CD14-positive monocyte (primary cell): ENCODE measurements around the gene PPT1. TPM values are rescaled to one million over a fixed set of nuclear protein-coding genes. Genes with fewer than 3 reads are reported as not detected.

ENCODE experiments used
- DNase-seq, 3 donors: peaks; one replicate each; pipeline ENCODE4 v3.0.0-alpha.2; 2011 to 2022
- H2AFZ ChIP-seq: 2 replicates; pipeline ENCODE4 v1.6.0; 2012; ENCODE audit warnings: mild to moderate bottlenecking, low read depth, low read length, inconsistent platforms; ENCODE audit not compliant: insufficient read depth, poor library complexity, severe bottlenecking
- H3K27ac ChIP-seq, 2 donors: 1 replicate in 1 of 2; 2 replicates in 1 of 2; pipeline ENCODE4 v1.5.1; 2012 to 2013; ENCODE audit warnings: low read length in 2 of 2, control low read depth in 1 of 2, inconsistent platforms in 1 of 2, low read depth in 1 of 2, mild to moderate bottlenecking in 1 of 2
- H3K27me3 ChIP-seq, 2 donors: one replicate each; pipeline versions ENCODE4 v1.6.0 to v1.6.1; 2011 to 2013; ENCODE audit warnings: low read length in 2 of 2; ENCODE audit not compliant: control insufficient read depth in 2 of 2, insufficient read depth in 2 of 2
- H3K36me3 ChIP-seq, 2 donors: replicated peaks in 1 of 2; 1 replicate in 1 of 2; 2 replicates in 1 of 2; pipeline versions ENCODE4 v1.5.1 to v1.6.1; 2012 to 2013; ENCODE audit warnings: low read length in 2 of 2, control low read depth in 1 of 2, inconsistent platforms in 1 of 2, mild to moderate bottlenecking in 1 of 2; ENCODE audit not compliant: insufficient read depth in 2 of 2, control insufficient read depth in 1 of 2
- H3K4me1 ChIP-seq, 2 donors: 1 replicate in 1 of 2; 2 replicates in 1 of 2; pipeline versions ENCODE4 v1.5.1 to v1.6.1; 2012 to 2013; ENCODE audit warnings: low read length in 2 of 2, control low read depth in 1 of 2, inconsistent platforms in 1 of 2, mild to moderate bottlenecking in 1 of 2, moderate library complexity in 1 of 2; ENCODE audit not compliant: insufficient read depth in 2 of 2, control insufficient read depth in 1 of 2
- H3K4me2 ChIP-seq: replicated peaks from 2 replicates; pipeline ENCODE3; 2012; ENCODE audit warnings: low read length, moderate library complexity, mild to moderate bottlenecking; ENCODE audit not compliant: poor library complexity, severe bottlenecking; ENCODE audit errors: extremely low read depth
- H3K4me3 ChIP-seq, 3 experiments: fragments of 200-600 bp in 1 of 3; sonication (generic) in 1 of 3; replicated peaks in 1 of 3; 1 replicate in 2 of 3; 2 replicates in 1 of 3; pipeline ENCODE4 v1.5.1; 2011 to 2013; ENCODE audit warnings: low read length in 3 of 3, mild to moderate bottlenecking in 3 of 3, control low read depth in 2 of 3, low read depth in 2 of 3, inconsistent platforms in 1 of 3, moderate library complexity in 1 of 3
- H3K79me2 ChIP-seq: 2 replicates; pipeline ENCODE4 v1.6.0; 2012; ENCODE audit warnings: mild to moderate bottlenecking, control low read depth, inconsistent platforms, low read length, moderate library complexity; ENCODE audit not compliant: insufficient read depth
- H3K9ac ChIP-seq: 2 replicates; pipeline ENCODE4 v1.6.0; 2017; ENCODE audit warnings: low read length, mild to moderate bottlenecking; ENCODE audit not compliant: insufficient read depth, poor library complexity, severe bottlenecking
- H3K9me3 ChIP-seq, 2 donors: replicated peaks in 1 of 2; 1 replicate in 1 of 2; 2 replicates in 1 of 2; pipeline versions ENCODE4 v1.5.1 to v1.6.1; 2012 to 2013; ENCODE audit warnings: low read length in 2 of 2, control low read depth in 1 of 2; ENCODE audit not compliant: control insufficient read depth in 1 of 2, insufficient read depth in 1 of 2
- H4K20me1 ChIP-seq: 2 replicates; pipeline ENCODE4 v1.6.0; 2012; ENCODE audit warnings: mild to moderate bottlenecking, low read length, control low read depth, moderate library complexity; ENCODE audit not compliant: insufficient read depth
- H3K27ac Mint-ChIP-seq, 7 donors: one replicate each; pipeline ENCODE4 v1.8.0; 2020; ENCODE audit warnings: mild to moderate bottlenecking in 7 of 7, mixed read lengths in 7 of 7, moderate library complexity in 6 of 7, inconsistent platforms in 2 of 7
- H3K27me3 Mint-ChIP-seq, 3 donors: one replicate each; pipeline ENCODE4 v1.8.0; 2021 to 2022; ENCODE audit warnings: low read depth in 3 of 3, mild to moderate bottlenecking in 3 of 3, mixed read lengths in 3 of 3, moderate library complexity in 3 of 3, inconsistent platforms in 1 of 3
- H3K36me3 Mint-ChIP-seq, 2 donors: one replicate each; pipeline ENCODE4 v1.8.0; 2020; ENCODE audit warnings: mixed read lengths in 2 of 2, inconsistent platforms in 1 of 2, mild to moderate bottlenecking in 1 of 2
- H3K4me1 Mint-ChIP-seq: one replicate; pipeline ENCODE4 v1.8.0; 2020; ENCODE audit warnings: mild to moderate bottlenecking, mixed read lengths
- H3K4me3 Mint-ChIP-seq, 2 donors: one replicate each; pipeline ENCODE4 v1.8.0; 2020; ENCODE audit warnings: mild to moderate bottlenecking in 2 of 2, mixed read lengths in 2 of 2, moderate library complexity in 1 of 2
- H3K9me3 Mint-ChIP-seq, 7 donors: one replicate each; pipeline ENCODE4 v1.8.0; 2020 to 2022; ENCODE audit warnings: mixed read lengths in 7 of 7, mild to moderate bottlenecking in 6 of 7, moderate library complexity in 6 of 7, inconsistent platforms in 2 of 7
- CTCF ChIP-seq: fragments of 200-600 bp; IDR thresholded peaks from one replicate; pipeline ENCODE4 v1.8.0; 2022; ENCODE audit warnings: antibody characterized with exemption, mild to moderate bottlenecking
- WGBS: methylation state at CpG from one replicate; pipeline ENCODE4 v1.1.5; 2013; ENCODE audit warnings: missing lambda C conversion rate; ENCODE audit not compliant: insufficient coverage; 5-methylcytosine and 5-hydroxymethylcytosine counted together
- intact Hi-C, 2 donors: fragments of 100-400 bp; cut with micrococcal nuclease; formaldehyde crosslinking; loops; one replicate each; pipeline versions ENCODE4 v1.15.0 to v1.15.1; 2023
- polyA plus RNA-seq, 3 donors: library from polyadenylated mRNA; depleted of rRNA in 1 of 3; unstranded in 2 of 3; stranded (reverse) in 1 of 3; fragments of 300-500 nt in 2 of 3; fragments of >200 nt in 1 of 3; fragmentation: Illumina TruSeq in 2 of 3; gene quantifications; 1 replicate in 2 of 3; 2 replicates in 1 of 3; pipeline ENCODE4 v1.2.3, GENCODE V29; 2012 to 2021

PPT1 gene
- polyA plus RNA-seq, 3 donors: 166 to 1,143 (median 658) TPM

GRCh38 chr1:40047769-40048168, 49.3 kb downstream of the PPT1 start:
- peaks cover 100% of the 10 kb centered on the region for H4K20me1 ChIP-seq
- no peak overlapping the region for H3K4me2 ChIP-seq
- DNase-seq: no peak
- H3K27ac ChIP-seq: peak overlapping the region; percentile 11 to 63
- no peaks in the 10 kb centered on the region for H3K9me3 ChIP-seq
- Mint-ChIP-seq H3K4me3 (no peak overlapping the region), H3K27ac (peak overlapping the region in 6 of 7 donors; percentile 33 to 79 (median 61)), H3K36me3 (peaks cover 32 to 60% of the 10 kb centered on the region in 2 donors), H3K9me3 (no peaks in the 10 kb centered on the region), H3K27me3 (no peaks in the 10 kb centered on the region), H3K4me1 (peaks cover 88% of the 10 kb centered on the region)
- TF ChIP-seq CTCF: no peak
- H3K79me2 ChIP-seq: peaks cover 100% of the 10 kb centered on the region
- peaks cover 90 to 98% of the 10 kb centered on the region in 2 donors for H3K4me1 ChIP-seq
- intact Hi-C loops: no loop called here
- no peak overlapping the region for H3K9ac ChIP-seq
- H3K4me3 ChIP-seq: no peak overlapping the region
- H3K36me3 ChIP-seq: peaks cover 12 to 50% of the 10 kb centered on the region in 2 donors
- H2AFZ ChIP-seq: no peak overlapping the region
- no peaks in the 10 kb centered on the region for H3K27me3 ChIP-seq
- WGBS: 100% methylated on average over 1 of the region's 5 CpGs

- H3K9me3 Mint-ChIP-seq: no peaks in the 10 kb centered on the region
- peaks cover 37 to 62% of the 10 kb centered on the region in 2 donors for H3K36me3 Mint-ChIP-seq
- no peak overlapping the region for H3K4me3 Mint-ChIP-seq
- peaks cover 89% of the 10 kb centered on the region for H3K4me1 Mint-ChIP-seq
- peaks cover 100% of the 10 kb centered on the region for H4K20me1 ChIP-seq
- no peak for DNase-seq
- no peak for TF ChIP-seq CTCF
- peaks cover 0 to 1% (median 0%) of the 10 kb centered on the region in 3 donors for H3K27me3 Mint-ChIP-seq
- intact Hi-C loops: no loop called here
- peaks cover 100% of the 10 kb centered on the region for H3K79me2 ChIP-seq
- peaks cover 12 to 50% of the 10 kb centered on the region in 2 donors for H3K36me3 ChIP-seq
- H3K9ac ChIP-seq: no peak overlapping the region
- 100% methylated on average over 1 of the region's 2 CpGs for WGBS
- H3K9me3 ChIP-seq: no peaks in the 10 kb centered on the region
- no peaks in the 10 kb centered on the region for H3K27me3 ChIP-seq
- H3K4me2 ChIP-seq: peak overlapping the region; percentile 13
- peak overlapping the region in 3 of 7 donors; percentile 12 to 79 (median 37) for H3K27ac Mint-ChIP-seq
- H3K4me1 ChIP-seq: peaks cover 91 to 99% of the 10 kb centered on the region in 2 donors
- no peak overlapping the region for H3K4me3 ChIP-seq
- no peak overlapping the region for H2AFZ ChIP-seq
- peak overlapping the region in 1 of 2 donors; percentile 63 for H3K27ac ChIP-seq
These were observed 49.8 kb downstream of the PPT1 start for GRCh38 chr1:40047276-40047675.
